Right ventricle myocardium superior (tissue), 1 donor: Measurements from ENCODE around the gene RHEB. TPM values are rescaled to one million over a fixed set of nuclear protein-coding genes. Genes with fewer than 3 reads are reported as not detected.

Source experiments
- ATAC-seq: fragments of 200-7000 bp; cut with Tn5 transposase; one replicate; pipeline ENCODE4 v1.9.1; 2020; ENCODE audit warnings: mild to moderate bottlenecking; ENCODE audit not compliant: poor library complexity
- DNase-seq: peaks from one replicate; pipeline ENCODE4 v3.0.0-alpha.2; 2020
- intact Hi-C: fragments of 100-400 bp; cut with DNase I; formaldehyde crosslinking; loops from one replicate; pipeline ENCODE4 v1.11.2; 2022
- total RNA-seq: library from RNA; stranded (reverse); fragmentation: NEBNext Ultra II Directional; extraction: Animal tissue kit (Norgen Biotek cat#: 25700); gene quantifications from one replicate; pipeline ENCODE4 v1.2.1, GENCODE V29; 2021
- donor health status: DM: no; HTN: yes; CAD: no; lungs with severe emphysema.

The RHEB gene
- total RNA-seq, 1 donor from 2014 or later = 119 TPM

DNA sequence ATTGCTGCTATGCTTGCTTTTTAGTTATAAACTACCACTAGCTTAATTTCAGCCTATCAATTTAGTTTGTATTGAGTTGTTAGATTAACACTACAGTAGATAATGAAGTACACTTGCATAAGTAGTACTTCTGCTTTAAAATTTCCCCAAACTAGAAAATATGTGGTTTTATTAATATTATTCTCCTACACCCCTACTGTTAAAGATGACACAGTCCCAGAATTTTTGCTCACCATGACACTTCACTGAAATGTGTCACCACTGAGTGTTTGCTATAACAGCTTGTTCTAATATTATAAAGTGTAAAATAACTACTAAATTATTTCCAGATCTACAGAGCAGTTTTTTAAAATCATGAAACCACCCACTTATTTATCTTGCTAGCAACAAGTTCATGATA lies 31.6 kb downstream of the RHEB start:
- DNase-seq (no peak), ATAC-seq (no peak)
- intact Hi-C loops = no loop called here

DNA sequence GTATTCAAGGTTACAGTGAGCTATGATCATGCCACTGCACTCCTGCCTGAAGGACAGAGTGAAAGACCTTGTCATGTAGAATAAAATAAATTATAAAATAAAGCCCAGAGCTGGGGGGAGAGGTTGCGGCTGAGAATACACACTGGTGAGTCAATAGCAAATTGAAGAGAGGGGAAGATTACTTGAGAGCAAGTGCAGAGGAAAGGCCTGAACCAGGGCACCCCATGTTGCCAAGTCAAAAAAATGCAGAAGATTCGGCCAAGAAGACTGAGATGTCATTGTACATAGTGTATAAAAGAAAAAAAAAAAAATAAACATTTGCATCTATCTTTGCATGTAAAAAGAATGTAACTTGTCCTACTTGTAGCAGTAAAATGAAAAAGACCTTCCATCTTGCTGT lies 32.5 kb downstream of the RHEB start:
- intact Hi-C loops = no loop called here
- ATAC-seq (no peak), DNase-seq (no peak)

DNA sequence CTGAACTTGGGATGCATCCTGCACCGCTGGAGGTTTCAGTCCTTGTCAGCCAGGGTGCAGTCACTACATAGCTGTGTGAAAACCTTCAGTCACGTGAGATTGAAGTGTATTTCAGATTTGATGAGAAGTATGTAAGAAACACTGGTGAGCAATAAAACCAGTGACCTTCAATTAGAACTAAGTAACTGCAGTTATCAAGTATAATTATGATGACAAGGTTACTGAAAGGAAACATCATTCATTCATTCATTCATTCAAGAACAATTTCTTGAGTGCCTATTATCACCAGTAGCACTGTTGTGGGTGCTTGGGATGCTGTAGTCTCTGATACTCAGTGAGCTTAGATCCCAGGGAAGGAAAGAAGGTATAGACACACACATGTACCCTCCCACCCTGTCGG lies 33.6 kb downstream of the RHEB start:
- DNase-seq (no peak), ATAC-seq (no peak)
- intact Hi-C loops = no loop called here

DNA sequence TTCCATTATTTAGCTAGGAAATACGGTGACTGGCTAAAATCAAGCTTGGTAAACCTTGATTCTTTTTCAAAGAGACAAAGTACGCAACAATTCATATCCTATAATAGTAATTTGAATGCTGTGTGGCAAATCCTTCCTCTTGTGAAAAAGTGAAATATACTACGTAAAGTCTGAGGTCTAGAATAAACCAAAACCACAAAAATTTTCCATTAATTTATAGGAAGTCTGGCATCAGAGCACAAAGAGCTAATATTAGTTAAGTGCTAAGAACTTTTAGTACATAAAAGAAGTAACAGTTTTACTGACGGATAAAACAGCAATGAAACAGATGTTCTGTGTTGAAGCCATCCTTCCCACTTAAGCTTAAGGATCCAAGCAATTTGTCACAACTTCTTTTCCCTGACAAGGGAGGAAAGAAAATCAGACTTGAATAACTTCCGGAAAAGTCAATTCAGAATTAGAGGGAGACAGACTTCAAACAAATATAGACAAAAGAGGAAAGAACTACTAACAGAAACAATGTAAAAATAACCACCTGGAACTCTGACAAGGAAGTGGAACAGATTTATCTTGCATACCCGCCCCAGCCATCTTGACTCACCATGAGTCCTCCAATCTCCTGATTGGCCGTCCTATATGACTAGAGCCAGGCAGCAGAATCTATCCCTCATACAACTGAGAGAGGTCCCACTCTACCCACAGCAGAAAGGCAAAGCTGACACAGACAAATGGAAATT lies 34.6 kb downstream of the RHEB start:
- ATAC-seq = peak; percentile 38
- intact Hi-C loops = no loop called here
- no peak for DNase-seq

GRCh38 chr7:151483711-151483983 lies 36.0 kb downstream of the RHEB start:
- no peak for DNase-seq
- ATAC-seq = no peak
- intact Hi-C loops = no loop called here

GRCh38 chr7:151482883-151483710 lies 36.6 kb downstream of the RHEB start:
- intact Hi-C loops = no loop called here

GRCh38 chr7:151481650-151482505 lies 37.8 kb downstream of the RHEB start:
- DNase-seq (no peak), ATAC-seq (peak; percentile 61)
- intact Hi-C loops = no loop called here

More at GRCh38 chr7:151482883-151483710, 36.6 kb downstream of the RHEB start:
- DNase-seq (no peak), ATAC-seq (no peak)

DNA sequence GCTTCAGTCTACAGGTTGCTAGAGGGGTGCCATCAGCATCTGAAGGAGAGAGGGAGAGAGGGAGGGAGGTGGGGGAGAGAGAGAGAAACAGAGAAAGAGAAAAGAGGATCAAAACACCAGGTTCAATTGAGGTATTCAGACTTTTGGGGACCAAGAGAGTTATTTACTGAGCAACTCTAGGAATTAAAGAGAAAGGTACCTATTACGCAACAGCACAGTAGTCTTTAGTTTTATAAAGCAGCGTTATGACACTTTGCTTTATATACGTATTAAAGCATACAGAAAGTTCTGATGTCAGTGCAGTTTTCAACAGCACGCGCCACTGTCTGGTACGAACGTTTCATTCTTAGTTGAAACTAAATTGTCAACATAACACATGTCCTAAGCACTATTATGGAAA lies 41.8 kb downstream of the RHEB start:
- ATAC-seq (no peak), DNase-seq (no peak)
- intact Hi-C loops = no loop called here

DNA sequence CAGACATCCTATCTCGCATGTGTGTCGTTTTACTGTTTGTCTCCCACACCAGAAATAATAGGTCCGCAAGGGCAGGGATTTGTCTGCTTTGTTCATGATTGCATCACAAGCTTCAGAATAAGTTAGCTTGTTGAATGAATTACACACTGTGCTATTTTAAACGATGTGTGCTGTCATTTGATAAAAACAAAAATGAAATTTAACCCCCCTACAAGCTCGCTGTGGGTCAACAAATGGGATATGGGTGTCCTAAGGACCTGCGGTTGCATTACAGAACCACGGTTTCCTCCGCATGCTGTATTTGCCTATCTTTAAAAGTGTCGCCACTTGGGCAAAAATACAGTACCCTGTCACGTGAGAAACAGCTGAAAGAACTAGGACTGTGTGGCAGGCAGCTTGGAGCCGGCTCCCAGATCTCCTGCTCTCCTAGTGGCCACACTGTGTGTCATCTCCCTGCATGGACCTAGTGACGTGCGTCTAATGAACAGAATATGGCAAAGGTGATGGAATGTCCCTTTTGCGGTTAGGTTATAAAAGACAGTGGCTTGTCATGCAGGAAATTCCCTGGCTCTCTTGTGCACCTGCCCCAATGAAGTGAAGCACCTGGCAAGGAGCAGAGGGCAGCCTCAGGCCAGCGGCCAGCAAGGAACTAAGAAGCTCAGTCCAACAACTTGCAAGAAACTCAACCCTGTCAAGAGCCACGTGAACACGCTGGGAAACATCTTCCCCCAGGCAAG lies 46.9 kb downstream of the RHEB start:
- intact Hi-C loops = no loop called here

DNA sequence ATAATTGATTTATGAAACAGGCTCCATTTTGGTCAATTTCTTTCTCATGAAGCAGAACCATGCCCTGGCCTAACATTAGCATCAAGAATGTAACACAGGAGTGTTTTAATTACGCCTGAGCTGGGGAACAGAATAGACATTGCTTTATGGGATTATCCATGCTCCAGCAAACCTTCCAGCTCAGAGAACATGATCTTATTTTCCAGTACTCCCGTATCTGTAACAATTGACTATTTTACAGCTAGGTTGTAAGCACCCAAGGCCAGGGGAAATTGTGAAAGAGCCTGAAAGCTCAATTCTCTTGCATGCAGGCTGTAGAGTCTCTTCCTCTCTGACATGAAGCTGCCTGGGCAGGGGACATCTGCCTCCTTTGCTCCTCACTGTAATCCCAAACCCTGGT lies 49.0 kb downstream of the RHEB start:
- no peak for DNase-seq
- intact Hi-C loops = no loop called here
- ATAC-seq = no peak

More for the DNA sequence above, 46.9 kb downstream of the RHEB start:
- DNase-seq = no peak
- ATAC-seq = peak; percentile 78

DNA sequence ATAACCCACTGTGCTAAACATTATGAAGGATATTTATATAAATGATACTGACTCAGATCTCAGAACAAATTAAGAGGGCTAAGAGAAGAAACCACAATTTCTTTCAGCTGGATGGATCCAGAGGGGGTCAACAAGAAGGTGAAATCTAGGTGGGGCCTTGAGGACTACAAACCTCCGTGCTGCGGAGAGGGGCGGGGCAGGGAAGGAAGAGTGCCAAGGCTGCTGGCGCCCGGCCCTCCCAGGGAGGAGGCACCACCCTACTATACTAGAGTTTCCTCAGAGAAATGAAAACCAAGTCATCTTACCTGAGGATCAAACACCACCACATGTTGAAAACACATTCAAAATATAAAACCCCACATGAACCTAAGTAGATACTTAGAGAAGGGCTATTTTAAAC lies 50.4 kb downstream of the RHEB start:
- DNase-seq (no peak), ATAC-seq (no peak)
- intact Hi-C loops = no loop called here

GRCh38 chr7:151468217-151469018 lies 51.3 kb downstream of the RHEB start:
- DNase-seq = no peak
- intact Hi-C loops = no loop called here
- no peak for ATAC-seq

DNA sequence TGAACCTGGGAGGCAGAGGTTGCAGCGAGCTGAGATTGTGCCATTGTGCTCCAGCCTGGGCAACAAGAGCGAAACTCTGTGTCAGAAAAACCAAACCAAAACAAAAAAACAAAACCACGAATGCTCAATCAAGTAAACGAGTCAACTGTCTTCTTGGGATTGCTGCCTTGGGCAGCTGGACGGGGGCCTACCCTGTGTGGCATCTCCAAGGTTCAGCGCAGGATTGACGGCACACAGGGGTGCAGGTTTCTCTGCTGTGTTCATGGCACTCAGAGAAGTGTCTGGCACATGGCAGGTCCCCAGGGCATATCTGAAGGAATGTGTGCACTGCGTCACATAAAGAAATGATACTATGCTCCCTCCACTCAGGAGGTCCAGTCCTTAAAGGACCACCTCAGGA lies 54.5 kb downstream of the RHEB start:
- intact Hi-C loops = no loop called here
- DNase-seq = no peak
- no peak for ATAC-seq

- no peak for ATAC-seq
- intact Hi-C loops = loop anchor here (5.0 kb wide), 1 partner anchor 50 kb away; no protein-coding TSS in a partner anchor
- no peak for DNase-seq
Measured at GRCh38 chr7:151462306-151462779, 57.4 kb downstream of the RHEB start.

DNA sequence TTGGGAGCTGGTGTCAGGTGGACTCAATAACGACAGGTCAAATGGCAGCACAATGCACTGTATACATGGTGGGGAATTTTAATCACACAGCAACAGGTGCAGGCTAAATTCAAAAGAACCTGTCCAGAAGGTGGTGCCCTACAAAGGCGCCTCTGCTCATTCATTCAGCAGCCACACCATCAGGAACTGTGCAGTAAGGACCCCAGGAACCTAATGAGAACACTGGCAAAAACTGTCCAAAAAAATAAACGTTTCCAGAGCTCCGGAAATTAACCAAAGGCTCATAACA lies 57.8 kb downstream of the RHEB start:
- intact Hi-C loops = loop anchor here (5.0 kb wide), 1 partner anchor 50 kb away; no protein-coding TSS in a partner anchor
- no peak for ATAC-seq
- no peak for DNase-seq

DNA sequence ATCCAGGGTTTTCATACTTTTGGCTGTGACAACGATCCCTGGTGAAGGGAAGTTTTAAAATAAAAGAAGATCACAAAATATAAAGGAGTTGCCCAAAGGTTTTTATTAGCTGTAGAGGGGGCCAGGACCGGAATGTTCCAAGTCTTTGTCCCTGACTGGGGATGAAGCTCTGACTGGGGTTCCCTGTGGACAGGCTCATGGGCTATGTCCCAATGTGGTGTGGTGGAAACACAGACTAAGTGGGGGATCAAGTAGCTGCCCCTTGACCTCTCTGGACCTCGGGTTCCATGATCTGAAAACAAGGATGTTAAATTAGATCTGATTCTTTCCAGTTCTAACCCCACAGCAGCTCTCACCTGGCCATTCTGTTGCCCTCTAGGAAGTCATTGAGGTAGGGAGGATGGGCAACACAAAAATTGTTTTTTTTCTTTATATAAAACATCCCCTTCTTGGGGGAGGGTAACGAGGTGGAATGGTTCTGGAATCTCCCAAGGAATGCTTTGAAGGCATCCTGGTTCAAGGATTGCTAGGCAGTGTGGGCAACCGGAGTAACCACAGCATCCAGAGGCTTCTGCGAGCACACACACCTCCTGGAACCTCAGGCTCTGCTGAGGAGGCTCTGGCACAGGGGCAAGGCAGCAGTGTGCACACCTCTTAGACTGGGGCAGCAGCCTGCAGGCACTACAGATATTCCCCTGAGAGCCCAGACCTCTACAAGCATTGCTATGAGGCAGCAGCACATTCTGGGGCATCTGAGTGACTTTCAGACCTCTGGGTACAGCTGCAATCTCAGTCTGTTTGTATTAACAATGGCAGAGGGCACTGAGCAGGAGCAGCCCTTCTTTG lies 58.4 kb downstream of the RHEB start:
- intact Hi-C loops = loop anchor here (5.0 kb wide), 1 partner anchor 51 kb away; no protein-coding TSS in a partner anchor
- ATAC-seq = no peak
- no peak for DNase-seq

DNA sequence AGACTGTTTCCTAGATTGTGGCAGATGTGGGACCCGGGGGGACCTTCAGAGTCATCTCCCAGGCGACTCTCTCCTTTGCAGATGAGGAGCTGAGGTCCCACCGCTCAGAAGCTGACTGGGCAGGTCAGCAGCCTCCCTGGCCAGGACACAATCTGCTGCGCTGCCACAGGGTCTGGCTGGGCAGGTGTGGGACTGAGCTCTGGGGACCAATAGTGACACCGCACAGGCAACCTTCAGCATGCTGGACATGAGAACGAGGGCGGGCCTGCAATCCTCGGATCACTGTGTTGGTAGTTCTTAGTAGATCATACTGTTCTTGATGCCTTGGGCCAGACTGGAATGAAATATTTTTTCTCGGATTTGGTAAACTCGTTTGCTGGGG lies 59.2 kb downstream of the RHEB start:
- intact Hi-C loops = loop anchor here (5.0 kb wide), 1 partner anchor 52 kb away; no protein-coding TSS in a partner anchor
- ATAC-seq (peak; percentile 45), DNase-seq (peak; percentile 61)
